Skin epidermis (tissue), 12 donors: Measurements from ENCODE around the gene CBLB.

Experiments used
- H3K27ac ChIP-seq, 21 experiments: fragments of 200-600 bp; sonication (generic) in 11 of 21; one replicate each; pipeline ENCODE4 v1.5.0; 2020; ENCODE audit warnings: mild to moderate bottlenecking in 3 of 21, inconsistent platforms in 2 of 21, moderate library complexity in 2 of 21
- H3K4me3 ChIP-seq, 7 experiments: fragments of 200-600 bp; sonication (generic) in 2 of 7; one replicate each; pipeline ENCODE4 v1.5.0; 2020; ENCODE audit warnings: inconsistent platforms in 2 of 7, mild to moderate bottlenecking in 2 of 7, moderate library complexity in 1 of 7

CBLB gene

GRCh38 chr3:105674437-105675065 is 194.3 kb downstream of the CBLB start:
- Histone ChIP-seq H3K4me3 (no peak overlapping the region), H3K27ac (no peak overlapping the region)

- Histone ChIP-seq H3K27ac (no peak overlapping the region), H3K4me3 (no peak overlapping the region)
Measured at GRCh38 chr3:105672996-105673395, 195.8 kb downstream of the CBLB start.

- no peak overlapping the region for H3K27ac ChIP-seq
Measured at GRCh38 chr3:105662306-105662705, 206.5 kb downstream of the CBLB start.

GRCh38 chr3:105661461-105661860 is 207.4 kb downstream of the CBLB start:
- Histone ChIP-seq H3K4me3 (no peak overlapping the region), H3K27ac (no peak overlapping the region)

More at GRCh38 chr3:105662306-105662705, 206.5 kb downstream of the CBLB start:
- H3K4me3 ChIP-seq: no peak overlapping the region

- H3K27ac ChIP-seq: no peak overlapping the region
- H3K4me3 ChIP-seq: no peak overlapping the region
Measured at GRCh38 chr3:105656651-105657504, 211.9 kb downstream of the CBLB start.

- H3K27ac ChIP-seq: no peak overlapping the region
- no peak overlapping the region for H3K4me3 ChIP-seq
Measured at GRCh38 chr3:105653868-105654267, 214.9 kb downstream of the CBLB start.

- H3K27ac ChIP-seq: no peak overlapping the region
- no peak overlapping the region for H3K4me3 ChIP-seq
Measured at GRCh38 chr3:105653166-105653565, 215.6 kb downstream of the CBLB start.

- no peak overlapping the region for H3K4me3 ChIP-seq
- no peak overlapping the region for H3K27ac ChIP-seq
Measured at GRCh38 chr3:105649480-105649879, 219.3 kb downstream of the CBLB start.

GRCh38 chr3:105647047-105647446 is 221.8 kb downstream of the CBLB start:
- no peak overlapping the region for H3K4me3 ChIP-seq
- no peak overlapping the region for H3K27ac ChIP-seq

GRCh38 chr3:105639131-105639530 is 229.7 kb downstream of the CBLB start:
- H3K4me3 ChIP-seq: no peak overlapping the region
- H3K27ac ChIP-seq: no peak overlapping the region

GRCh38 chr3:105634708-105635107 is 234.1 kb downstream of the CBLB start:
- no peak overlapping the region for H3K4me3 ChIP-seq
- H3K27ac ChIP-seq: no peak overlapping the region

- Histone ChIP-seq H3K27ac (no peak overlapping the region), H3K4me3 (no peak overlapping the region)
Measured at GRCh38 chr3:105629718-105630117, 239.1 kb downstream of the CBLB start.

- H3K27ac ChIP-seq: no peak overlapping the region
- H3K4me3 ChIP-seq: no peak overlapping the region
Measured at GRCh38 chr3:105626739-105627138, 242.1 kb downstream of the CBLB start.

GRCh38 chr3:105622169-105622568 is 246.6 kb downstream of the CBLB start:
- no peak overlapping the region for H3K27ac ChIP-seq

GRCh38 chr3:105620236-105620635 is 248.6 kb downstream of the CBLB start:
- H3K4me3 ChIP-seq: no peak overlapping the region
- no peak overlapping the region for H3K27ac ChIP-seq

More at GRCh38 chr3:105622169-105622568, 246.6 kb downstream of the CBLB start:
- no peak overlapping the region for H3K4me3 ChIP-seq

GRCh38 chr3:105619651-105620050 is 249.2 kb downstream of the CBLB start:
- H3K27ac ChIP-seq: no peak overlapping the region
- no peak overlapping the region for H3K4me3 ChIP-seq

- H3K4me3 ChIP-seq: no peak overlapping the region
- H3K27ac ChIP-seq: no peak overlapping the region
Measured at GRCh38 chr3:105618556-105618955, 250.3 kb downstream of the CBLB start.

- Histone ChIP-seq H3K4me3 (no peak overlapping the region), H3K27ac (no peak overlapping the region)
Measured at GRCh38 chr3:105616374-105617121, 252.3 kb downstream of the CBLB start.

- no peak overlapping the region for H3K4me3 ChIP-seq
Measured at GRCh38 chr3:105615814-105616213, 253.0 kb downstream of the CBLB start.

GRCh38 chr3:105614288-105615030 is 254.4 kb downstream of the CBLB start:
- H3K27ac ChIP-seq: no peak overlapping the region
- H3K4me3 ChIP-seq: no peak overlapping the region

More at GRCh38 chr3:105615814-105616213, 253.0 kb downstream of the CBLB start:
- H3K27ac ChIP-seq: no peak overlapping the region
